Activated B cell treated with CpG ODN at 0.5 μM for 24 hours (primary cell): ENCODE measurements around the gene LARGE1. TPM values are rescaled to one million over a fixed set of nuclear protein-coding genes. Genes with fewer than 3 reads are reported as not detected.

Experiments used
- ATAC-seq: fragments of 200-7000 bp; cut with Tn5 transposase; one replicate; pipeline ENCODE4 v1.10.0; 2021; ENCODE audit warnings: low read depth, mild to moderate bottlenecking, moderate library complexity
- CTCF ChIA-PET: fragments of 350-600 bp; sonication (Branson Sonifier 250); formaldehyde crosslinking; loops from one replicate; lab custom pipeline; 2021; ENCODE audit warnings: antibody characterized with exemption; lab: Charles Lee
- POLR2A ChIA-PET: fragments of 350-600 bp; sonication (Branson Sonifier 250); formaldehyde crosslinking; loops from one replicate; lab custom pipeline; 2021; ENCODE audit warnings: antibody characterized with exemption; lab: Charles Lee
- DNase-seq: peaks from one replicate; pipeline ENCODE4 v3.0.0; 2022
- H3K27ac Mint-ChIP-seq: one replicate; pipeline ENCODE4 v1.8.0; 2020; ENCODE audit warnings: mixed read lengths
- H3K27me3 Mint-ChIP-seq: one replicate; pipeline ENCODE4 v1.8.0; 2021; ENCODE audit warnings: mixed read lengths
- H3K36me3 Mint-ChIP-seq: one replicate; pipeline ENCODE4 v1.8.0; 2021; ENCODE audit warnings: low read depth, mixed read lengths
- H3K4me1 Mint-ChIP-seq: one replicate; pipeline ENCODE4 v1.8.0; 2021; ENCODE audit warnings: mixed read lengths
- H3K4me3 Mint-ChIP-seq: one replicate; pipeline ENCODE4 v1.8.0; 2020; ENCODE audit warnings: mild to moderate bottlenecking, mixed read lengths
- H3K9me3 Mint-ChIP-seq: one replicate; pipeline ENCODE4 v1.8.0; 2020; ENCODE audit warnings: mixed read lengths
- CTCF ChIP-seq: fragments of 200-600 bp; IDR thresholded peaks from one replicate; pipeline ENCODE4 v1.8.0; 2022; ENCODE audit warnings: antibody characterized with exemption, mild to moderate bottlenecking
- intact Hi-C: fragments of 100-400 bp; cut with micrococcal nuclease; formaldehyde crosslinking; loops from one replicate; pipeline ENCODE4 v1.15.1; 2024
- total RNA-seq: library from RNA; stranded (reverse); gene quantifications from 2 replicates; pipeline ENCODE4 v1.2.3, GENCODE V29; 2022

The LARGE1 gene
- total RNA-seq, 1 donor from 2014 or later: 22.2 TPM

GRCh38 chr22:33274214-33275072 lies 645.8 kb downstream of the LARGE1 start:
- intact Hi-C loops: loop anchor here (1.0 to 5.0 kb wide), 3 partner anchors 72 to 867 kb away; no protein-coding TSS in a partner anchor
- ATAC-seq (no peak), DNase-seq (peak; percentile 22)
- peaks cover 87% of the 10 kb centered on the region for H3K4me1 Mint-ChIP-seq
- H3K27me3 Mint-ChIP-seq: no peaks in the 10 kb centered on the region
- peak overlapping the region; percentile 81 for H3K27ac Mint-ChIP-seq
- ChIA-PET POLR2A (interaction anchor here (2.0 kb wide), 1 partner anchor 25 kb away, joined by 8 read pairs; no protein-coding TSS in a partner anchor), CTCF (interaction anchor here (0.8 to 7.1 kb wide), 14 partner anchors 9 to 259 kb away, joined by 3 to 59 read pairs (median 4); no protein-coding TSS in a partner anchor)
- no peak for TF ChIP-seq CTCF
- H3K9me3 Mint-ChIP-seq: no peaks in the 10 kb centered on the region
- H3K36me3 Mint-ChIP-seq: peaks cover 29% of the 10 kb centered on the region
- H3K4me3 Mint-ChIP-seq: peak overlapping the region; percentile 19

- no peaks in the 10 kb centered on the region for H3K9me3 Mint-ChIP-seq
- intact Hi-C loops: loop anchor here (5.0 kb wide), 2 partner anchors 71 to 866 kb away; no protein-coding TSS in a partner anchor
- H3K27ac Mint-ChIP-seq: peak overlapping the region; percentile 81
- peaks cover 20% of the 10 kb centered on the region for H3K36me3 Mint-ChIP-seq
- H3K4me3 Mint-ChIP-seq: peak overlapping the region; percentile 24
- H3K4me1 Mint-ChIP-seq: peaks cover 86% of the 10 kb centered on the region
- DNase-seq (no peak), ATAC-seq (no peak)
- CTCF ChIA-PET: interaction anchor here (1.3 to 7.1 kb wide), 5 partner anchors 16 to 257 kb away, joined by 3 to 59 read pairs (median 6); no protein-coding TSS in a partner anchor
- no peaks in the 10 kb centered on the region for H3K27me3 Mint-ChIP-seq
- POLR2A ChIA-PET: interaction anchor here (0.7 to 3.1 kb wide), 5 partner anchors 25 to 296 kb away, joined by 3 to 36 read pairs (median 5); no protein-coding TSS in a partner anchor
- TF ChIP-seq CTCF: no peak
Observed at GRCh38 chr22:33272871-33273270, 647.4 kb downstream of the LARGE1 start.

GRCh38 chr22:33272180-33272579 lies 648.1 kb downstream of the LARGE1 start:
- CTCF ChIA-PET: interaction anchor here (0.8 to 7.1 kb wide), 5 partner anchors 29 to 257 kb away, joined by 3 to 59 read pairs (median 6); no protein-coding TSS in a partner anchor
- DNase-seq (no peak), ATAC-seq (no peak)
- H3K4me1 Mint-ChIP-seq: peaks cover 88% of the 10 kb centered on the region
- H3K27me3 Mint-ChIP-seq: no peaks in the 10 kb centered on the region
- H3K9me3 Mint-ChIP-seq: no peaks in the 10 kb centered on the region
- peak overlapping the region; percentile 81 for H3K27ac Mint-ChIP-seq
- peaks cover 15% of the 10 kb centered on the region for H3K36me3 Mint-ChIP-seq
- POLR2A ChIA-PET: interaction anchor here (1.2 to 3.1 kb wide), 4 partner anchors 24 to 297 kb away, joined by 3 to 36 read pairs (median 7); no protein-coding TSS in a partner anchor
- H3K4me3 Mint-ChIP-seq: peak overlapping the region; percentile 64
- intact Hi-C loops: loop anchor here (5.0 kb wide), 2 partner anchors 70 to 865 kb away; no protein-coding TSS in a partner anchor
- TF ChIP-seq CTCF: no peak

GRCh38 chr22:33271390-33272161 lies 648.7 kb downstream of the LARGE1 start:
- ATAC-seq: peak; percentile 90

More at GRCh38 chr22:33271390-33272161, 648.7 kb downstream of the LARGE1 start:
- Mint-ChIP-seq H3K4me3 (peak overlapping the region; percentile 64), H3K36me3 (peaks cover 9% of the 10 kb centered on the region), H3K27me3 (no peaks in the 10 kb centered on the region), H3K27ac (peak overlapping the region; percentile 81), H3K9me3 (no peaks in the 10 kb centered on the region), H3K4me1 (peaks cover 83% of the 10 kb centered on the region)
- CTCF ChIA-PET: interaction anchor here (0.8 to 7.1 kb wide), 5 partner anchors 30 to 256 kb away, joined by 3 to 59 read pairs (median 6); no protein-coding TSS in a partner anchor
- POLR2A ChIA-PET: interaction anchor here (1.2 to 3.1 kb wide), 5 partner anchors 24 to 298 kb away, joined by 3 to 36 read pairs (median 5); no protein-coding TSS in a partner anchor
- intact Hi-C loops: loop anchor here (1.0 to 5.0 kb wide), 6 partner anchors 15 to 864 kb away; no protein-coding TSS in a partner anchor
- peak; percentile 45 for DNase-seq
- TF ChIP-seq CTCF: no peak
